CD4-positive, alpha-beta memory T cell (primary cell): ENCODE data around the gene ASNSD1. TPM values are rescaled to one million over a fixed set of nuclear protein-coding genes. Genes with fewer than 3 reads are reported as not detected.

Experiments
- CTCF ChIA-PET: fragments of 350-600 bp; sonication (Branson Sonifier 250); formaldehyde crosslinking; loops from one replicate; lab custom pipeline; 2021; ENCODE audit warnings: inconsistent platforms; ENCODE audit not compliant: partially characterized antibody; lab: Charles Lee
- POLR2A ChIA-PET: fragments of 350-600 bp; sonication (Branson Sonifier 250); formaldehyde crosslinking; loops from one replicate; lab custom pipeline; 2021; ENCODE audit not compliant: partially characterized antibody; lab: Charles Lee
- DNase-seq, 5 donors: peaks; one replicate each; pipeline versions ENCODE4 v3.0.0 to v3.0.0-alpha.2; 2020 to 2022; ENCODE audit warnings: mixed read lengths in 1 of 5
- H3K27ac ChIP-seq: one replicate; pipeline ENCODE4 v1.7.0; 2013; ENCODE audit warnings: low read depth, low read length
- H3K27me3 ChIP-seq: 2 replicates; pipeline ENCODE4 v1.7.0; 2013; ENCODE audit warnings: mild to moderate bottlenecking, low read length, moderate library complexity; ENCODE audit not compliant: insufficient read depth
- H3K36me3 ChIP-seq: 2 replicates; pipeline ENCODE4 v1.7.0; 2013; ENCODE audit warnings: mild to moderate bottlenecking, low read length, moderate library complexity; ENCODE audit not compliant: insufficient read depth
- H3K4me1 ChIP-seq: 2 replicates; pipeline ENCODE4 v1.7.0; 2013; ENCODE audit warnings: mild to moderate bottlenecking, low read length, moderate library complexity; ENCODE audit not compliant: insufficient read depth
- H3K4me3 ChIP-seq, 2 donors: one replicate each; pipeline ENCODE4 v1.7.0; 2013; ENCODE audit warnings: low read length in 2 of 2, mild to moderate bottlenecking in 1 of 2
- H3K9me3 ChIP-seq, 2 donors: one replicate each; pipeline ENCODE4 v1.7.0; 2013; ENCODE audit warnings: low read length in 2 of 2, control low read depth in 1 of 2; ENCODE audit not compliant: control insufficient read depth in 1 of 2
- H3K27ac Mint-ChIP-seq, 7 donors: one replicate each; pipeline ENCODE4 v1.8.0; 2020 to 2021; ENCODE audit warnings: mixed read lengths in 7 of 7, mild to moderate bottlenecking in 6 of 7, inconsistent platforms in 3 of 7, moderate library complexity in 3 of 7
- H3K27me3 Mint-ChIP-seq, 2 donors: one replicate each; pipeline ENCODE4 v1.8.0; 2020 to 2021; ENCODE audit warnings: mixed read lengths in 2 of 2
- H3K36me3 Mint-ChIP-seq, 2 donors: one replicate each; pipeline ENCODE4 v1.8.0; 2020 to 2021; ENCODE audit warnings: mixed read lengths in 2 of 2, inconsistent platforms in 1 of 2, mild to moderate bottlenecking in 1 of 2
- H3K4me1 Mint-ChIP-seq, 4 donors: one replicate each; pipeline ENCODE4 v1.8.0; 2020 to 2021; ENCODE audit warnings: mixed read lengths in 4 of 4, mild to moderate bottlenecking in 1 of 4
- H3K4me3 Mint-ChIP-seq, 8 donors: one replicate each; pipeline ENCODE4 v1.8.0; 2020 to 2021; ENCODE audit warnings: mixed read lengths in 8 of 8, mild to moderate bottlenecking in 7 of 8, moderate library complexity in 6 of 8, inconsistent platforms in 3 of 8
- H3K9me3 Mint-ChIP-seq, 8 donors: one replicate each; pipeline ENCODE4 v1.8.0; 2020 to 2021; ENCODE audit warnings: mixed read lengths in 8 of 8, mild to moderate bottlenecking in 5 of 8, inconsistent platforms in 3 of 8, moderate library complexity in 1 of 8
- intact Hi-C: fragments of 100-400 bp; cut with micrococcal nuclease; formaldehyde crosslinking; loops from one replicate; pipeline ENCODE4 v1.15.1; 2023
- polyA plus RNA-seq, 2 donors: library from polyadenylated mRNA; unstranded; fragments of 300-500 nt; fragmentation: Illumina TruSeq; gene quantifications; one replicate each; pipeline ENCODE4 v1.2.3, GENCODE V29; 2021
- total RNA-seq, 2 experiments: library from RNA; stranded (reverse); gene quantifications; one replicate each; pipeline ENCODE4 v1.2.3, GENCODE V29; 2021

Gene ASNSD1
- total and polyA plus RNA-seq, 4 experiments from 2014 or later: 46.9 to 68.7 (median 54.6) TPM

- H3K27ac ChIP-seq: no peak overlapping the region
- H3K36me3 ChIP-seq: no peaks in the 10 kb centered on the region
- Mint-ChIP-seq H3K27ac (no peak overlapping the region), H3K9me3 (no peaks in the 10 kb centered on the region), H3K27me3 (no peaks in the 10 kb centered on the region), H3K36me3 (no peaks in the 10 kb centered on the region), H3K4me3 (no peak overlapping the region), H3K4me1 (peaks cover 5 to 21% (median 15%) of the 10 kb centered on the region in 4 donors)
- H3K4me3 ChIP-seq: no peak overlapping the region
- POLR2A ChIA-PET: no interaction called here
- H3K9me3 ChIP-seq: no peaks in the 10 kb centered on the region
- no peak for DNase-seq
- H3K27me3 ChIP-seq: no peaks in the 10 kb centered on the region
- intact Hi-C loops: no loop called here
- no peaks in the 10 kb centered on the region for H3K4me1 ChIP-seq
- CTCF ChIA-PET: interaction anchor here (1.0 to 1.8 kb wide), 3 partner anchors 10 to 71 kb away, joined by 3 to 7 read pairs (median 4); no protein-coding TSS in a partner anchor
These were observed 38.2 kb upstream of the ASNSD1 start for GRCh38 chr2:189623049-189623448.

GRCh38 chr2:189624648-189625355, 36.5 kb upstream of the ASNSD1 start:
- no peaks in the 10 kb centered on the region for H3K36me3 ChIP-seq
- Mint-ChIP-seq H3K9me3 (no peaks in the 10 kb centered on the region), H3K4me3 (no peak overlapping the region), H3K27ac (no peak overlapping the region), H3K27me3 (no peaks in the 10 kb centered on the region), H3K4me1 (peaks cover 5 to 21% (median 15%) of the 10 kb centered on the region in 4 donors), H3K36me3 (no peaks in the 10 kb centered on the region)
- ChIA-PET CTCF (no interaction called here), POLR2A (interaction anchor here (1.5 kb wide), 1 partner anchor 45 kb away, joined by 6 read pairs; the partner anchor contains the start of gene SLC40A1)
- no peak for DNase-seq
- no peaks in the 10 kb centered on the region for H3K4me1 ChIP-seq
- H3K27ac ChIP-seq: no peak overlapping the region
- intact Hi-C loops: no loop called here
- H3K4me3 ChIP-seq: no peak overlapping the region
- H3K27me3 ChIP-seq: no peaks in the 10 kb centered on the region
- no peaks in the 10 kb centered on the region for H3K9me3 ChIP-seq

DNA sequence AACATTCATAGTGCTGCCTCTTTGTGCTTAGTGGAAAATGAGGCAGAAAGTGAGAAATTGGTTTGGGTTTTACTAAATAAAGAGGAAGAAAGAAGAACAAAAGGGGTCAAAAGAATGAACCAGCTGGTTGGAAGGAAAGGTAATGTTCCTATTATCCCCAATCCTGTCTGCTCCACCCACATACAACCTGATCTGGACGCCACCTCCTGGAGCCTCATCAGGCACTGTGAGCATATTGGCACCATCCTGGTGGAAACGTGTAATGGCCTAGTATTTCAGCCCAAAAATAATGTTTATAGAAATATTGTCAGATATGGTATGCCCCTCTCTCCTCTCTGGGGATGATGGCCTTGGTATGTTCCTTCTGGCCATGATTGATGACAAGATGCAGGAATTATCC, 35.6 kb upstream of the ASNSD1 start:
- H3K27ac Mint-ChIP-seq: no peak overlapping the region

GRCh38 chr2:189627789-189628188, 33.5 kb upstream of the ASNSD1 start:
- ChIA-PET CTCF (no interaction called here), POLR2A (no interaction called here)
- H3K27ac Mint-ChIP-seq: no peak overlapping the region
- H3K36me3 Mint-ChIP-seq: no peaks in the 10 kb centered on the region
- H3K4me3 Mint-ChIP-seq: no peak overlapping the region
- H3K4me3 ChIP-seq: no peak overlapping the region
- DNase-seq: no peak
- peaks cover 3 to 16% (median 14%) of the 10 kb centered on the region in 4 donors for H3K4me1 Mint-ChIP-seq
- no peaks in the 10 kb centered on the region for H3K27me3 ChIP-seq
- H3K9me3 Mint-ChIP-seq: no peaks in the 10 kb centered on the region
- H3K27ac ChIP-seq: no peak overlapping the region
- no peaks in the 10 kb centered on the region for H3K4me1 ChIP-seq
- intact Hi-C loops: no loop called here
- H3K9me3 ChIP-seq: no peaks in the 10 kb centered on the region
- no peaks in the 10 kb centered on the region for H3K27me3 Mint-ChIP-seq
- no peaks in the 10 kb centered on the region for H3K36me3 ChIP-seq

More for the DNA sequence above, 35.6 kb upstream of the ASNSD1 start:
- intact Hi-C loops: no loop called here
- no peaks in the 10 kb centered on the region for H3K27me3 Mint-ChIP-seq
- Histone ChIP-seq H3K36me3 (no peaks in the 10 kb centered on the region), H3K4me3 (no peak overlapping the region), H3K9me3 (no peaks in the 10 kb centered on the region), H3K27ac (no peak overlapping the region), H3K27me3 (no peaks in the 10 kb centered on the region), H3K4me1 (no peaks in the 10 kb centered on the region)
- DNase-seq: no peak
- H3K9me3 Mint-ChIP-seq: no peaks in the 10 kb centered on the region
- no peaks in the 10 kb centered on the region for H3K36me3 Mint-ChIP-seq
- H3K4me3 Mint-ChIP-seq: no peak overlapping the region
- H3K4me1 Mint-ChIP-seq: peaks cover 5 to 21% (median 15%) of the 10 kb centered on the region in 4 donors
- POLR2A ChIA-PET: interaction anchor here (1.5 kb wide), 1 partner anchor 45 kb away, joined by 6 read pairs; the partner anchor contains the start of gene SLC40A1
- CTCF ChIA-PET: interaction anchor here (1.0 kb wide), 1 partner anchor 11 kb away, joined by 3 read pairs; no protein-coding TSS in a partner anchor

- DNase-seq: no peak
- H3K9me3 Mint-ChIP-seq: no peaks in the 10 kb centered on the region
- no peaks in the 10 kb centered on the region for H3K36me3 ChIP-seq
- no peaks in the 10 kb centered on the region for H3K4me1 ChIP-seq
- ChIA-PET POLR2A (interaction anchor here (0.9 to 1.7 kb wide), 3 partner anchors 32 to 188 kb away, joined by 3 read pairs; partner anchors contain the start of genes SLC40A1 and WDR75), CTCF (interaction anchor here (1.0 to 1.7 kb wide), 6 partner anchors 8 to 169 kb away, joined by 3 to 7 read pairs (median 3); partner anchors contain the start of genes ASNSD1 and SLC40A1)
- H3K4me3 Mint-ChIP-seq: no peak overlapping the region
- no peaks in the 10 kb centered on the region for H3K27me3 ChIP-seq
- no peaks in the 10 kb centered on the region for H3K36me3 Mint-ChIP-seq
- H3K4me1 Mint-ChIP-seq: peaks cover 3 to 15% (median 14%) of the 10 kb centered on the region in 4 donors
- no peaks in the 10 kb centered on the region for H3K9me3 ChIP-seq
- H3K27ac Mint-ChIP-seq: peak overlapping the region in 1 of 7 donors; percentile 12
- intact Hi-C loops: no loop called here
- H3K4me3 ChIP-seq: no peak overlapping the region
- H3K27me3 Mint-ChIP-seq: no peaks in the 10 kb centered on the region
- H3K27ac ChIP-seq: no peak overlapping the region
These were observed 32.3 kb upstream of the ASNSD1 start for GRCh38 chr2:189628817-189629530.

DNA sequence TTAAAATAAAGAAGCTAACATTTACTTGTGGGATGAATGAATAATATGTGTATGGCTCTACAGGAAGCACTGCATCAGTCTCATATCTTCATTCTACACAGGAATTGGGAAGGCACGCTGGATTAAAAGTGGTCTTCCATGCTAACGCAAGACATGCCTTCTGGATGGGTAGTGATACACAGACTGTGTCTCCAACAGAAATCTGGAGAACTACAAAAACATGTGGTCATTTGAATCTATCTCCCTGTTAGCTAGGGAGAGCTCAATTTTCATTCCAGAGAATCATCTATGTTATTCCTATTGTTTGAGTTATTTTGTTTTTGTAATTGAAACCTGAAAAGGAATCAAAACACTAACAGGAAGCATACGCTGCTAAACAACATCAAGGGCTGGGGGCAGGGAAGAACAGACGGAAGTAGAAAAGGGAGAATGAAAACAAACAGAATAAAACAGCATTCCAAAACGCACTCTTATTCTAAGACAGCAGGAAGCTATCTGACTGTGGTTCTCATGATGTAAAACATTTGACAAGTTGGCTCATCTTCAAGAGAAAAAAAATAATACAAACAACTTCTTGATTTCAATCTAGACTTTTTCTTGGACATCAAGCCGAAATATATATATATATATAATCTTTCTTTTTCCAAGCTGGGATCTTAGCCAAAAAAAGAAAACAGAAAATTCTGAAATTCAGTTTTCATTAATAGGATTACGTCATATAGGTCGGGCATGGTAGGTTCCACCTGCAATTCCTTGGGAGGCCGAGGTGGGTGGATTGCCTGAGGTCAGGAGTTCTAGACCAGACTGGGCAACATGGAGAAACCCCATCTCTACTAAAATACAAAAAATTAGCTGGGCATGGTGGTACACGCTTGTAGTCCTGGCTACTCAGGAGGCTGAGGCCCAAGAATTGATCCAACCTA, 31.5 kb upstream of the ASNSD1 start:
- H3K4me1 ChIP-seq: no peaks in the 10 kb centered on the region
- no peak overlapping the region for H3K4me3 ChIP-seq
- no peaks in the 10 kb centered on the region for H3K36me3 ChIP-seq
- peaks cover 0 to 12% (median 8%) of the 10 kb centered on the region in 4 donors for H3K4me1 Mint-ChIP-seq
- no peaks in the 10 kb centered on the region for H3K9me3 Mint-ChIP-seq
- H3K9me3 ChIP-seq: no peaks in the 10 kb centered on the region
- CTCF ChIA-PET: interaction anchor here (0.7 to 1.7 kb wide), 5 partner anchors 9 to 170 kb away, joined by 3 to 7 read pairs (median 3); partner anchors contain the start of gene ASNSD1
- POLR2A ChIA-PET: interaction anchor here (1.1 to 1.7 kb wide), 2 partner anchors 31 to 189 kb away, joined by 3 read pairs; partner anchors contain the start of gene WDR75
- H3K36me3 Mint-ChIP-seq: no peaks in the 10 kb centered on the region
- DNase-seq: no peak
- intact Hi-C loops: no loop called here
- no peaks in the 10 kb centered on the region for H3K27me3 ChIP-seq
- no peaks in the 10 kb centered on the region for H3K27me3 Mint-ChIP-seq
- no peak overlapping the region for H3K27ac ChIP-seq
- no peak overlapping the region for H3K4me3 Mint-ChIP-seq
- no peak overlapping the region for H3K27ac Mint-ChIP-seq
